IMR-90 (cell line): ENCODE data around the gene APOH.

ENCODE experiments used
- CHD1 ChIP-seq: IDR thresholded peaks from 2 replicates; pipeline ENCODE4 v1.6.1; 2012; ENCODE audit warnings: low read depth, low read length, improper control_type of control experiment
- FOS ChIP-seq: fragments of 150-350 bp; IDR thresholded peaks from 2 replicates; pipeline ENCODE4 v1.6.1; 2016; ENCODE audit warnings: low read depth, low read length
- MAFK ChIP-seq: IDR thresholded peaks from 2 replicates; pipeline ENCODE4 v1.6.1; 2012; ENCODE audit warnings: low read depth, low read length, improper control_type of control experiment
- MAZ ChIP-seq: IDR thresholded peaks from 2 replicates; pipeline ENCODE4 v1.6.1; 2012; ENCODE audit warnings: low read depth, mild to moderate bottlenecking, low read length, improper control_type of control experiment, moderate library complexity, borderline replicate concordance
- POLR2A ChIP-seq: IDR thresholded peaks from 2 replicates; pipeline ENCODE4 v1.6.1; 2012; ENCODE audit warnings: mild to moderate bottlenecking, low read depth, low read length
- RAD21 ChIP-seq: IDR thresholded peaks from 2 replicates; pipeline ENCODE4 v1.6.1; 2012; ENCODE audit warnings: low read length, improper control_type of control experiment
- RCOR1 ChIP-seq: IDR thresholded peaks from 2 replicates; pipeline ENCODE4 v1.6.1; 2012; ENCODE audit warnings: mild to moderate bottlenecking, low read length, improper control_type of control experiment; ENCODE audit not compliant: insufficient replicate concordance
- RFX5 ChIP-seq: IDR thresholded peaks from 2 replicates; pipeline ENCODE4 v1.8.0; 2012; ENCODE audit warnings: low read depth, mild to moderate bottlenecking, low read length, moderate library complexity
- TF ChIP-seq, protein P1 (sequence below): conservative IDR thresholded peaks from 2 replicates; pipeline ENCODE4 v1.5.1; 2012; ENCODE audit warnings: mild to moderate bottlenecking, low read depth, low read length, improper control_type of control experiment
- TF ChIP-seq, protein P2 (sequence below): fragments of 150-350 bp; IDR thresholded peaks from 2 replicates; pipeline ENCODE4 v1.6.1; 2016; ENCODE audit warnings: low read depth, mild to moderate bottlenecking, low read length, moderate library complexity, borderline replicate concordance

GRCh38 chr17:66215529-66215911 is 13.7 kb downstream of the APOH start:
- TF ChIP-seq, protein P1, sequence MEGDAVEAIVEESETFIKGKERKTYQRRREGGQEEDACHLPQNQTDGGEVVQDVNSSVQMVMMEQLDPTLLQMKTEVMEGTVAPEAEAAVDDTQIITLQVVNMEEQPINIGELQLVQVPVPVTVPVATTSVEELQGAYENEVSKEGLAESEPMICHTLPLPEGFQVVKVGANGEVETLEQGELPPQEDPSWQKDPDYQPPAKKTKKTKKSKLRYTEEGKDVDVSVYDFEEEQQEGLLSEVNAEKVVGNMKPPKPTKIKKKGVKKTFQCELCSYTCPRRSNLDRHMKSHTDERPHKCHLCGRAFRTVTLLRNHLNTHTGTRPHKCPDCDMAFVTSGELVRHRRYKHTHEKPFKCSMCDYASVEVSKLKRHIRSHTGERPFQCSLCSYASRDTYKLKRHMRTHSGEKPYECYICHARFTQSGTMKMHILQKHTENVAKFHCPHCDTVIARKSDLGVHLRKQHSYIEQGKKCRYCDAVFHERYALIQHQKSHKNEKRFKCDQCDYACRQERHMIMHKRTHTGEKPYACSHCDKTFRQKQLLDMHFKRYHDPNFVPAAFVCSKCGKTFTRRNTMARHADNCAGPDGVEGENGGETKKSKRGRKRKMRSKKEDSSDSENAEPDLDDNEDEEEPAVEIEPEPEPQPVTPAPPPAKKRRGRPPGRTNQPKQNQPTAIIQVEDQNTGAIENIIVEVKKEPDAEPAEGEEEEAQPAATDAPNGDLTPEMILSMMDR: no peak
- TF ChIP-seq POLR2A: no peak
- TF ChIP-seq CHD1: no peak
- TF ChIP-seq FOS: no peak
- no peak for TF ChIP-seq RFX5
- TF ChIP-seq MAZ: no peak
- no peak for TF ChIP-seq RAD21
- TF ChIP-seq RCOR1: no peak
- no peak for TF ChIP-seq MAFK
- TF ChIP-seq, protein P2, sequence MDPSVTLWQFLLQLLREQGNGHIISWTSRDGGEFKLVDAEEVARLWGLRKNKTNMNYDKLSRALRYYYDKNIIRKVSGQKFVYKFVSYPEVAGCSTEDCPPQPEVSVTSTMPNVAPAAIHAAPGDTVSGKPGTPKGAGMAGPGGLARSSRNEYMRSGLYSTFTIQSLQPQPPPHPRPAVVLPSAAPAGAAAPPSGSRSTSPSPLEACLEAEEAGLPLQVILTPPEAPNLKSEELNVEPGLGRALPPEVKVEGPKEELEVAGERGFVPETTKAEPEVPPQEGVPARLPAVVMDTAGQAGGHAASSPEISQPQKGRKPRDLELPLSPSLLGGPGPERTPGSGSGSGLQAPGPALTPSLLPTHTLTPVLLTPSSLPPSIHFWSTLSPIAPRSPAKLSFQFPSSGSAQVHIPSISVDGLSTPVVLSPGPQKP: no peak
